KMS-11 (cell line): Measurements from ENCODE around the gene LAMP5.

Source experiments
- H2AFZ ChIP-seq: fragments of 200-600 bp; sonication (generic); 2 replicates; pipeline ENCODE4 v1.6.1; 2016; ENCODE audit warnings: antibody characterized with exemption, mixed run types, low read depth
- H3K27ac ChIP-seq: fragments of 200-600 bp; sonication (generic); 2 replicates; pipeline ENCODE4 v1.6.1; 2016; ENCODE audit warnings: mild to moderate bottlenecking, mixed run types
- H3K27me3 ChIP-seq: fragments of 200-600 bp; sonication (generic); 2 replicates; pipeline ENCODE4 v1.6.1; 2017; ENCODE audit warnings: mild to moderate bottlenecking, low read depth, mixed run types, moderate library complexity; ENCODE audit not compliant: insufficient read depth
- H3K36me3 ChIP-seq: fragments of 200-600 bp; sonication (generic); 2 replicates; pipeline ENCODE4 v1.6.1; 2017; ENCODE audit warnings: mild to moderate bottlenecking, mixed run types; ENCODE audit not compliant: insufficient read depth
- H3K4me1 ChIP-seq: fragments of 200-600 bp; sonication (generic); 2 replicates; pipeline ENCODE4 v1.6.1; 2016; ENCODE audit warnings: mild to moderate bottlenecking, low read depth, mixed run types; ENCODE audit not compliant: poor library complexity, severe bottlenecking
- H3K4me2 ChIP-seq: fragments of 200-600 bp; sonication (generic); 2 replicates; pipeline ENCODE4 v1.7.0; 2016; ENCODE audit warnings: mild to moderate bottlenecking, mixed run types
- H3K4me3 ChIP-seq: fragments of 200-600 bp; sonication (generic); IDR thresholded peaks from 2 replicates; pipeline ENCODE4 v1.6.1; 2017; ENCODE audit warnings: low read depth, low read length, mixed read lengths; ENCODE audit not compliant: insufficient read depth
- H3K79me2 ChIP-seq: fragments of 200-600 bp; sonication (generic); 2 replicates; pipeline ENCODE4 v1.6.1; 2016; ENCODE audit warnings: low read depth, mixed run types; ENCODE audit not compliant: insufficient read depth
- H3K9ac ChIP-seq: fragments of 200-600 bp; sonication (generic); 2 replicates; pipeline ENCODE4 v1.6.1; 2016; ENCODE audit warnings: mild to moderate bottlenecking, mixed run types
- H4K20me1 ChIP-seq: fragments of 200-600 bp; sonication (generic); 2 replicates; pipeline ENCODE4 v1.6.1; 2016; ENCODE audit warnings: mild to moderate bottlenecking, mixed run types; ENCODE audit not compliant: insufficient read depth
- TF ChIP-seq, protein P1 (sequence below): fragments of 200-600 bp; sonication (generic); conservative IDR thresholded peaks from 2 replicates; pipeline ENCODE4 v1.6.1; 2017; ENCODE audit warnings: low read depth, mild to moderate bottlenecking, antibody characterized with exemption, low read length, moderate library complexity, mixed read lengths

Gene LAMP5

DNA sequence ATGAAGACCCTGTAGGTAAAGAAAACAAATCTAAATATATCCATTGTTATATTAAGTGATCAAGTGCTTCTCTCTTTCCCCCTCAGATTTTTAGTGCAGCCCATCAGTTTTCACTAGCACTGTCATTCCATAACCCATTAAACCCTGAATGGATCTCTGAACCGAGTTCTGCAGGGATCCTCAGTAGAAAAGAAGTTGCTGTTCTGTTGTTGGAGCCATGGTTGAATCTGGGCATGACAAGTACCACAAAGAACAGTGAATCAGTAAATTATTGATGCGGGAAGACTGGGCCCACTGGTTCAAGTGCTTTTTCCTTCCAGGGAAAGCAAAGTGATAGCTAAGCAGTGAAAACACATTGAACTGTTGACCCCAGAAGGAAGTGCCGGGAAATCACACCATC is 60.4 kb downstream of the LAMP5 start:
- no peak overlapping the region for H3K9ac ChIP-seq
- H3K4me1 ChIP-seq, result no peaks in the 10 kb centered on the region
- no peaks in the 10 kb centered on the region for H3K36me3 ChIP-seq
- H3K4me3 ChIP-seq, result no peak overlapping the region
- H3K27ac ChIP-seq, result no peak overlapping the region
- no peak overlapping the region for H2AFZ ChIP-seq
- TF ChIP-seq, protein P1, sequence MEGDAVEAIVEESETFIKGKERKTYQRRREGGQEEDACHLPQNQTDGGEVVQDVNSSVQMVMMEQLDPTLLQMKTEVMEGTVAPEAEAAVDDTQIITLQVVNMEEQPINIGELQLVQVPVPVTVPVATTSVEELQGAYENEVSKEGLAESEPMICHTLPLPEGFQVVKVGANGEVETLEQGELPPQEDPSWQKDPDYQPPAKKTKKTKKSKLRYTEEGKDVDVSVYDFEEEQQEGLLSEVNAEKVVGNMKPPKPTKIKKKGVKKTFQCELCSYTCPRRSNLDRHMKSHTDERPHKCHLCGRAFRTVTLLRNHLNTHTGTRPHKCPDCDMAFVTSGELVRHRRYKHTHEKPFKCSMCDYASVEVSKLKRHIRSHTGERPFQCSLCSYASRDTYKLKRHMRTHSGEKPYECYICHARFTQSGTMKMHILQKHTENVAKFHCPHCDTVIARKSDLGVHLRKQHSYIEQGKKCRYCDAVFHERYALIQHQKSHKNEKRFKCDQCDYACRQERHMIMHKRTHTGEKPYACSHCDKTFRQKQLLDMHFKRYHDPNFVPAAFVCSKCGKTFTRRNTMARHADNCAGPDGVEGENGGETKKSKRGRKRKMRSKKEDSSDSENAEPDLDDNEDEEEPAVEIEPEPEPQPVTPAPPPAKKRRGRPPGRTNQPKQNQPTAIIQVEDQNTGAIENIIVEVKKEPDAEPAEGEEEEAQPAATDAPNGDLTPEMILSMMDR, result no peak
- no peaks in the 10 kb centered on the region for H3K27me3 ChIP-seq
- H3K79me2 ChIP-seq, result no peaks in the 10 kb centered on the region
- H4K20me1 ChIP-seq, result no peaks in the 10 kb centered on the region
- H3K4me2 ChIP-seq, result no peak overlapping the region

DNA sequence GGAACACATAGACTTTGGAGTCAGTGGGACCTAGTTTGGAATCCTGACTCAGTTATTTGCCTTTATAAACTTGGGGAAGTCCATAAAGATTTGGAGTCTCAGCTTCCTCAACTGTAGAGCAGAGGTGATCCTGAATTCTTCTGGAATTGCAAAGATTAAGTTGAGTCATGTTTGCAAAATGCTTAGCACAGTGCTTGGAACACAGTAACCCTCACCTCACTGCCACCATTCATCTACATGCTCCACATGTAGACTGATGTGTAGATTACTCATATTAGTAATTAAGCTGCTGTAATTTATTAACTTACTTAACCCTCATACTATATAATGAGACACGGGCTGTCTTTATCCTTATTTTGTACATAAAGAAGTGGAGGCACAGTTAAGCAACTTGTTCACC is 61.4 kb downstream of the LAMP5 start:
- H3K27ac ChIP-seq, result no peak overlapping the region
- H3K27me3 ChIP-seq, result no peaks in the 10 kb centered on the region
- no peak overlapping the region for H3K4me2 ChIP-seq
- H3K4me1 ChIP-seq, result no peaks in the 10 kb centered on the region
- H4K20me1 ChIP-seq, result no peaks in the 10 kb centered on the region
- no peak overlapping the region for H3K9ac ChIP-seq
- no peaks in the 10 kb centered on the region for H3K79me2 ChIP-seq
- TF ChIP-seq, protein P1, result no peak
- no peak overlapping the region for H2AFZ ChIP-seq
- H3K4me3 ChIP-seq, result no peak overlapping the region
- no peaks in the 10 kb centered on the region for H3K36me3 ChIP-seq

DNA sequence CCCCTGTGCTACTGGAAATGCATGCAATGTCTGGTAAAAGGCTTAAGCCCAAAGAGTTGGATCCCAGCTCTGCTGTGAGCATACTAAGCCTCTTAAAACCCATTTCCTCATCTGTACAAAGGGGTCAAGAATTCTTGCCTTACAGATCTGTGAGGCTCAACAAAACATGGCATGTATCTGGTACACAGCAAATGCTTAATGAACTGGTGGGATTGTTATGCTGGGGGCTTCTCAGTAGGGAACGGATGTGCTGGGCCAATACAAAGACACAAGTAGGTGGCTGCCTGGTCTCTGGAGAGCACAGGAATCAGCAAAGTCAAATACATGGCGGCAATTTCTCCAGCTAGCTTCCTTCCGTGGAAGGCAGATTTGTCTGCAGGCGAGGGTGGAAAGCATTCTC is 62.3 kb downstream of the LAMP5 start:
- Histone ChIP-seq H3K9ac (no peak overlapping the region), H3K4me2 (no peak overlapping the region), H4K20me1 (no peaks in the 10 kb centered on the region), H3K27ac (no peak overlapping the region), H3K36me3 (no peaks in the 10 kb centered on the region), H3K79me2 (no peaks in the 10 kb centered on the region), H2AFZ (no peak overlapping the region), H3K27me3 (no peaks in the 10 kb centered on the region), H3K4me3 (no peak overlapping the region), H3K4me1 (no peaks in the 10 kb centered on the region)
- TF ChIP-seq, protein P1, result no peak

DNA sequence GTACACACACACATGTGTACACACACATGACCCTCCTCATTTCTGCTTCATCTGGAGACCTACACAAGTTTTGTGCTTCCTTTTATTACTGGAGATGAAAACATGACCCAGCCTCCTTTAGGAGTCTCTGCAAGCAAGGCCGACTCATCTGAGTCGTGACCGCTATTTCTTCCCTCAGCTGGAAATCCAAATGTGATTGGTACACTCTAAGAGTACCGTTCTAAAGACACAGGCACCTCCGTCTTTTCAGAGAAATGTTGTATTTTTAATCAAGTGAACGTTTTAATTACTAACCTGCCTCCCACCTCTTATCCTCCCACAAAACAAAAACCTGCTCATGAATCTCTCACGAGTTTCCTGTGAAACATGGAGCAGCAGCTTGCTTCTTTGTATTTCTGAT is 63.0 kb downstream of the LAMP5 start:
- Histone ChIP-seq H3K4me2 (no peak overlapping the region), H2AFZ (no peak overlapping the region), H3K27me3 (no peaks in the 10 kb centered on the region), H3K27ac (no peak overlapping the region), H3K4me1 (no peaks in the 10 kb centered on the region), H3K79me2 (no peaks in the 10 kb centered on the region), H3K36me3 (no peaks in the 10 kb centered on the region), H4K20me1 (no peaks in the 10 kb centered on the region), H3K9ac (no peak overlapping the region), H3K4me3 (no peak overlapping the region)
- TF ChIP-seq, protein P1, result no peak

DNA sequence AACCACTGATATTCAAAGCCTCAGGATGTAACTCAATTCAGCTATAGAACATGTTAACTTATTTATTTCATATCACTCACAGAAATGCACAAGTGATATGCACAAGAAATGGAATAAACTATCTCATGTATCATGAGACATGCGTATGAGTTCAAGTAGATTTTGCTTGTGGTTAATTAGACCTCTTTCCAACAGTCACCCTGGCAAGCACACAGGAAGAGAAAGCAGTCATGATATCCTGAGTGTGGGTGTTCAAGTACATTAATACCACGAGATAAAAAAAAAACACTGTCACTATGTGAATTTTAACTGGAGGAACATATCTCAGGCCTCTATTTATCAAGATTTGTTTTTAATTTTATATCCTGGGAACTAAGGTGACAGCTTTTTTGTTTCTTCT is 64.2 kb downstream of the LAMP5 start:
- no peak overlapping the region for H3K4me2 ChIP-seq
- no peaks in the 10 kb centered on the region for H3K79me2 ChIP-seq
- H3K4me1 ChIP-seq, result no peaks in the 10 kb centered on the region
- TF ChIP-seq, protein P1, result no peak
- no peak overlapping the region for H3K27ac ChIP-seq
- no peaks in the 10 kb centered on the region for H4K20me1 ChIP-seq
- H3K9ac ChIP-seq, result no peak overlapping the region
- no peaks in the 10 kb centered on the region for H3K27me3 ChIP-seq
- H3K36me3 ChIP-seq, result no peaks in the 10 kb centered on the region
- H2AFZ ChIP-seq, result no peak overlapping the region
- H3K4me3 ChIP-seq, result no peak overlapping the region
